Fibroblast of pulmonary artery (primary cell): ENCODE measurements around the gene CRB3.

Experiments
- DNase-seq: peaks from one replicate; pipeline ENCODE4 v3.0.0-alpha.2; 2010; ENCODE audit warnings: low read depth
- H3K4me3 ChIP-seq: replicated peaks from 2 replicates; pipeline ENCODE4 v1.5.1; 2011; ENCODE audit warnings: low read depth, mild to moderate bottlenecking, control low read depth, low read length, moderate library complexity
- TF ChIP-seq, protein P1 (sequence below): IDR thresholded peaks from 2 replicates; pipeline ENCODE4 v1.5.1; 2011; ENCODE audit warnings: mild to moderate bottlenecking, control low read depth, low read length, inconsistent platforms; ENCODE audit errors: missing control alignments

The CRB3 gene

DNA sequence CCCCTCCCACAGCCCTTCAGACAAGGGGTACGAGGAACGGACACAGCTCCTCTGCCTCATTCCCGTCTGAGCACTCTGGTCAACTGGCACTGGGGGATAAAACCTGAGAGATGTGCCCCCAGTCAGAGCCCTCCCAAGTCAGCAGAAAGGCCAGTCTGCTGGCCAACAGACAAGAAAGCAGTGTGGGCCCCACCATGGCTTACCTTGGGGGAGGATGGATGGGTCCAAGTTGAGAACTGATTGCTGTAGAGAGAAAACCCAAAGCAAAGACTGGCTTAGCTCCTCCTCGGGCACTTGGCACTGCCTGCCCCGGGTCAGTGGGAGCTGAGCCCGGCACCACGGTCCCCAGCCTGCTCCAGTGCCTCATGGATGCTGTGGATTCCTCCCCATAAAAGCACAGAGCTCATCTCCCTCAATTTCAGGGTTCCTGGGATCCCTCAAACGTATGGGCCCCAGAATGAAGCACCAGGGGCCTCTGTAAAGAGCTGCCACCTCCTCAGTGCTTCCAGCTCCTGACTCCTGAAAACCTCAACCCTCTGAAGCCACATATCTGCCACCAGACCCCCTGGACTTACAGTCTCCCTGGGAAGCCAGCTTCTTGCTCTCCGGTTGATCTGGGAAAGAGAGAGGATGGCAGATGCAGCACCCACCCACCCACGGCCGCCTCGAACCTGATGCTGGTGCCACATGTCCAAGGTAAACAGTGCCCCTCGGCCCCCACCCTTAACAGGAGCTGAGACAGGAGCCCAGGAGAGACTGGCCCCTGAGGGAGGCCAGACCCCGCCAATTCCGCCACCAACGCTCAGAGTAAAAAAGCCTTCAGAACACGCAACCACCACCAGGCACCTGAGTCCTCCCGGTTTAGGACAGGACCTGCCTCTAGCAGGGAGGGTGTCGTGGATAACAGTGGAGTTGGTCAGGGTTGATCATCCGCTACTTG, 42.7 kb upstream of the CRB3 start:
- TF ChIP-seq, protein P1, sequence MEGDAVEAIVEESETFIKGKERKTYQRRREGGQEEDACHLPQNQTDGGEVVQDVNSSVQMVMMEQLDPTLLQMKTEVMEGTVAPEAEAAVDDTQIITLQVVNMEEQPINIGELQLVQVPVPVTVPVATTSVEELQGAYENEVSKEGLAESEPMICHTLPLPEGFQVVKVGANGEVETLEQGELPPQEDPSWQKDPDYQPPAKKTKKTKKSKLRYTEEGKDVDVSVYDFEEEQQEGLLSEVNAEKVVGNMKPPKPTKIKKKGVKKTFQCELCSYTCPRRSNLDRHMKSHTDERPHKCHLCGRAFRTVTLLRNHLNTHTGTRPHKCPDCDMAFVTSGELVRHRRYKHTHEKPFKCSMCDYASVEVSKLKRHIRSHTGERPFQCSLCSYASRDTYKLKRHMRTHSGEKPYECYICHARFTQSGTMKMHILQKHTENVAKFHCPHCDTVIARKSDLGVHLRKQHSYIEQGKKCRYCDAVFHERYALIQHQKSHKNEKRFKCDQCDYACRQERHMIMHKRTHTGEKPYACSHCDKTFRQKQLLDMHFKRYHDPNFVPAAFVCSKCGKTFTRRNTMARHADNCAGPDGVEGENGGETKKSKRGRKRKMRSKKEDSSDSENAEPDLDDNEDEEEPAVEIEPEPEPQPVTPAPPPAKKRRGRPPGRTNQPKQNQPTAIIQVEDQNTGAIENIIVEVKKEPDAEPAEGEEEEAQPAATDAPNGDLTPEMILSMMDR = no peak
- no peak for DNase-seq
- no peak overlapping the region for H3K4me3 ChIP-seq

DNA sequence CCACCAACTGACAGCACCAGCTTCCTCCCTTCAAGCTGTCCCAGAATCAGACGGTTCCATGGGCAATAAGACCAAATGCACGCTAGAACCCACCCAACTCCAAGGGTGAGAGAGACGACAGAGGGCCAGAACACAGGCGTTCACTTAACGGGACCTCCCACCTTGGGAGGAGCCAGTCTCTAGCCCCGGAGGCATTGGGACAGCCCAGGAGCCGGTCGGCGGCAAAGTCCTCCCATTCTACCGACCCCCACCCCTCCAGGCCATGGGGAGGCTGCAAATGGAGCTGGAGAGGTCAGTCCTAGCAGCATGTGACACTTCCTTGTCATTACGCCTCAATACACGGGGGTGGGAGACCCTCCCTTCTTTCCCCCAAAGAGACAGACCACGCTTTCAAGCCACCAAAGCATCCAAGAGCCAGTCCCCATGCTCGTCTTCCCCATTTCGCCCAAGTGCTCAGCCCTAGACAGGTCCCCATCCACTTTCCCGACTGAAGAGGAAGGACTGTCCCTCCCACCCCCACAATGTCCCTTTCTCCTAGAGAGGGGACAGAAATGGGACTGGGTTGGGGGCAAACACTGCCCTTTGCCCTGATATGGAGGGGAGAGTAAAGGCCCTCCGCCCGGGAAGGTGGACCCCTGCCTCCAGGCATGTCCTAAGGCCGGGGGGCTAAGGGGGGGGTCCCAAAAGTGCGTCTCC, 40.4 kb upstream of the CRB3 start:
- peak overlapping the region; percentile 95 for H3K4me3 ChIP-seq
- TF ChIP-seq, protein P1 = no peak
- peak; percentile 55 for DNase-seq

DNA sequence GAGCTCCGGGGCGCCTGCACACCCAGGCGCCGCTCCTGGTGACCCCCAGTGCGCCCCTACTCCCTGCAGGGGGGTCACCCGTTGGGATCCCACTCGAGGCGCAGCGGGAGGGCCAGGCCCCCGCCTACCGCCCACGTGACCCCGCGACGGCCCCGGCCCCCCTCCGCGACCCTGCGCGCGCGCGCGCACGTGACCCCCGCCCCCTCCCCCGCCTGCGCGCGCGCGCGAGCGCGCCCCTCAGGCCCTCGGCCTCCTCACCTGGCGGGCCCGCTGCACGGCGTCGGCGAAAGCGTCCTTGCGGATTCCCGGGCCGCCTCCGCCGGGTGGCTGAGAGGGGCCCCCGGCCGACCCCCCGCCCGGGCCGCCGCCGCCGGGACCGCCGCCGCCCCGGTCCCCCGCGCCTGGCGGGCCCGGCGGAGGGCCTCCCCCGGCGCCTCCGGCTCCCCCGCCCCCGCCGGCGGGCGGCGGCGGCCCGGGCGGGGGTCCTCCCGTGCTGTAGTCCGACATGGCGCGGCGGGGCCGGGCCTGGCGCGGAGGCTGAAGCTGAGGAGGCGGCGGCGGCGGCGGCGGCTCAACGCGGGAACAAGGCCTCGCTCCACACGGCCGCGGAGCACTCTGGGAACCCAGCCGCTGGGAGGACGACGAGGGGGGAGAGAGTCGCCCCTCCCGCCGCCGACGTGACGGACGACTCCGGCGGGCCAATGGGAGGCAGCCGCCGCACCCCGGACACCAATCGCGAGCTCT, 39.7 kb upstream of the CRB3 start, which contains the start of gene KHSRP:
TSS of gene KHSRP (minus strand) at position 617 of the 744 bp plus-strand sequence. CDS start at position 507, 110 bp downstream.
- DNase-seq = no peak
- TF ChIP-seq, protein P1 = no peak
- H3K4me3 ChIP-seq = peak within 1 kb of the TSS; percentile 95

DNA sequence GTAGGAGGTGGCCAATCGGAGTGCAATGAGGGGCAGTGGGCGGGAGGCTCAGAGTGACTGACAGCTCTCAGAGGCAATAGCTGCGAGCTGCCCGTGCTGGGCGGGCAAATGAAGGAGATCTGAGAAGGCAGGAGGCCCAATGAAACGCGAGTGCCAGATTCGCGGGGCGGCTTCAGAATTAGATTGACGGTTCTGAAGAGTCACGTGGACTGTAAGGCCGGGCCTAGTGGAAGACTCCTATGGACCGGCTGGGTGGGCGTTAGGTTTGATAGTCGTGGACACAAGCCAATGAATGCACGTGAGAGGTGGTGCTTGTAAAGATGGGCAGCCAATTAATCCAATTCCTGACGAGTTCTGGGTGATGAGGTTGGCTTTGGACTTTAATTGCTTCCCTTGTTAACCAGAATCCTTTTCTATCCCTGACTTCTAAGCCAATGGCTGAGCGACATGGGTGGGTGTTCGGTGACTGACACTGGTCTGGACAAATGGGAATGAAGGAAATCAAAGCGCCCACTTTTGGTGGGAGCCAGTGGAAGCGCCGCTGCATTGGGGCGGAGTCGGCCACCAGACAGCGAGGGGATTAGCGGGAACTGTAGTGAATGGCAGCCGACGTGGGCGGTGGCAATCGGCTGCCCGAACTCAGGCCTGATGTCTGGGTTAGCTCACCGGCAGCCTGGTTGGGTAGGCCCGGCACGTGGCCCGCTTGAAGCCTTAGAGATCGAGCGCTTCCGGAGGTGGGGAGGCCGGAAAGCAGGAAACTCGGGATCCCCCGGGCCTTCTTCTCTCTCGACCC, 38.9 kb upstream of the CRB3 start:
- no peak overlapping the region for H3K4me3 ChIP-seq

DNA sequence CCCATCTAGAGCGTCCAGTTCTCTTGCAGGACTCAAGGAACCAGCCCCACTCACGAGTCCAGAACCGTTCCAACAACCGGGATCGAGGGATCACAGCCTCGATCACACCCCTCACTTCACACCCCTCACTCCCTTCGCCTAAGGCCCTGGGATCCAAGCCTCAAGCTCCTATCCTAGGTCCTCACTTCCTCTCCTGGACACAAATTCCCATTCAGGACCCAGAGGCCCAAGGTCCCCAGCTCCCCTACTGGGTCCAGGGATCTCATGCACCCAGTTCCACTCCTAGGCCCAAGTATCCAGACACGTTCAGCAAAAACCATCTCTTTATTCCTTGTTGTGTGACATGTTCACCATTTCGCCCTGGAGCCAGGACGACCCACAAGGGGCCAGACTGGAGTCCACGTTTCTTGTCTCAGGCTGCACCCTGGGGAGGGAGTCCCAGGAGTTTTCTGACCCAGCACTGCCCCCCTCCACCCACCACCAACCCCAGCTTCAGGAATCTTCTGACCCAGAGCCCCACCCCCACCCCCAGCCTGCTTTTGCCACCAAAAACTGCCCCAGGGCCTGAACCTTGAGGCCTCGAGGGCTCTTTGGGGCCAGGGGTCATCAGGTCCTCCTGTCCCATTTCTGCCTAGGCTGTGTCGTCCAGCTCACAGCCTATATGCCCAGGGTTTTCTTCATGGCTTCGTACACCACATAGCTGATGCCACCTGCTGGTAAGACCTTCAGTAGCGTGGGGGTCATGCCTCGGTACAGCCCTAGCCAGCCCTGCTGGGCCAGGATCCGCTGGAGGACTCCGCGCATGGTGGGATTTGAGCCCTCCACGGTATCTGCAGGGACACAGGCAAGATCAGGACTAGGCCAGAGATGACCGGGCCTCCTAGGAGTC, 38.1 kb upstream of the CRB3 start:
- TF ChIP-seq, protein P1 = no peak
- no peak overlapping the region for H3K4me3 ChIP-seq
- no peak for DNase-seq

More for the DNA sequence above, 38.9 kb upstream of the CRB3 start:
- peak; percentile 100 for DNase-seq
- TF ChIP-seq, protein P1 = no peak
